Activated CD4-positive, alpha-beta T cell treated with anti-CD3 and anti-CD28 coated beads, Interleukin-2, amount 50 U/mL, for 24 hours (primary cell): ENCODE data around the gene SLC38A1.
"Not testable (repeated sequence)": the region's sequence is repeated elsewhere in the genome, so short reads cannot be mapped to it uniquely, and the experiment has no call there.

Experiments used
- DNase-seq, 2 donors: peaks; one replicate each; pipeline ENCODE4 v3.0.0-alpha.2; 2020; ENCODE audit warnings: low read depth in 1 of 2, low spot score in 1 of 2

The SLC38A1 gene

GRCh38 chr12:46209170-46209569 is 59.7 kb downstream of the SLC38A1 start:
- DNase-seq, result no peak

GRCh38 chr12:46208370-46208769 is 60.5 kb downstream of the SLC38A1 start:
- no peak for DNase-seq

- DNase-seq, result no peak
These were observed 61.2 kb downstream of the SLC38A1 start for GRCh38 chr12:46207644-46208043.

- no peak for DNase-seq
These were observed 62.4 kb downstream of the SLC38A1 start for GRCh38 chr12:46206471-46206870.

- no peak for DNase-seq
These were observed 63.5 kb downstream of the SLC38A1 start for GRCh38 chr12:46205294-46205693.

GRCh38 chr12:46201284-46201789 is 67.5 kb downstream of the SLC38A1 start:
- no peak for DNase-seq

- DNase-seq, result no peak
These were observed 68.3 kb downstream of the SLC38A1 start for GRCh38 chr12:46200551-46200950.

GRCh38 chr12:46198913-46199312 is 69.9 kb downstream of the SLC38A1 start:
- no peak for DNase-seq

GRCh38 chr12:46197883-46198282 is 71.0 kb downstream of the SLC38A1 start:
- no peak for DNase-seq

- not testable (repeated sequence) for DNase-seq
These were observed 78.3 kb downstream of the SLC38A1 start for GRCh38 chr12:46190533-46190932.

- no peak for DNase-seq
These were observed 80.7 kb downstream of the SLC38A1 start for GRCh38 chr12:46188170-46188569.

- DNase-seq, result no peak
These were observed 81.8 kb downstream of the SLC38A1 start for GRCh38 chr12:46187023-46187422.

GRCh38 chr12:46186088-46186487 is 82.8 kb downstream of the SLC38A1 start:
- DNase-seq, result no peak

- no peak for DNase-seq
These were observed 83.2 kb downstream of the SLC38A1 start for GRCh38 chr12:46185686-46186085.

- no peak for DNase-seq
These were observed 83.8 kb downstream of the SLC38A1 start for GRCh38 chr12:46184798-46185595.

GRCh38 chr12:46183112-46183511 is 85.7 kb downstream of the SLC38A1 start:
- no peak for DNase-seq

GRCh38 chr12:46181465-46181864 is 87.4 kb downstream of the SLC38A1 start:
- no peak for DNase-seq

- DNase-seq, result no peak
These were observed 89.0 kb downstream of the SLC38A1 start for GRCh38 chr12:46179693-46180452.

GRCh38 chr12:46177837-46178608 is 90.8 kb downstream of the SLC38A1 start:
- DNase-seq, result peak in 1 of 2 donors; percentile 12

GRCh38 chr12:46177025-46177424 is 91.8 kb downstream of the SLC38A1 start:
- DNase-seq, result no peak

GRCh38 chr12:46174919-46175318 is 93.9 kb downstream of the SLC38A1 start:
- DNase-seq, result no peak
